ACC112 (cell line): ENCODE data around the gene FAM184A.

Experiments used
- H2AFZ ChIP-seq: fragments of 200-600 bp; sonication (generic); one replicate; pipeline ENCODE4 v1.6.0; 2017; ENCODE audit warnings: antibody characterized with exemption, low read length; ENCODE audit not compliant: unreplicated experiment
- H3K27ac ChIP-seq: fragments of 200-600 bp; sonication (generic); 2 replicates; pipeline ENCODE4 v1.5.1; 2014; ENCODE audit warnings: low read depth, mild to moderate bottlenecking, antibody characterized with exemption, low read length, moderate library complexity
- H3K27me3 ChIP-seq: fragments of 200-600 bp; sonication (generic); 2 replicates; pipeline ENCODE4 v1.6.1; 2014; ENCODE audit warnings: mild to moderate bottlenecking, antibody characterized with exemption, low read length, moderate library complexity, mixed read lengths; ENCODE audit not compliant: insufficient read depth
- H3K36me3 ChIP-seq: fragments of 200-600 bp; sonication (generic); 2 replicates; pipeline ENCODE4 v1.6.1; 2016; ENCODE audit warnings: mild to moderate bottlenecking, antibody characterized with exemption, low read length, moderate library complexity, mixed read lengths; ENCODE audit not compliant: insufficient read depth
- H3K4me1 ChIP-seq: fragments of 200-600 bp; sonication (generic); one replicate; pipeline ENCODE4 v1.6.1; 2016; ENCODE audit warnings: low read length, mixed read lengths; ENCODE audit not compliant: insufficient read depth, unreplicated experiment, control insufficient read depth
- H3K4me3 ChIP-seq: fragments of 200-600 bp; sonication (generic); 2 replicates; pipeline ENCODE4 v1.5.1; 2014; ENCODE audit warnings: mild to moderate bottlenecking, low read depth, low read length
- H3K79me2 ChIP-seq: fragments of 200-600 bp; sonication (generic); one replicate; pipeline ENCODE4 v1.6.0; 2016; ENCODE audit warnings: low read length; ENCODE audit not compliant: control insufficient read depth, unreplicated experiment, insufficient read depth

FAM184A gene

DNA sequence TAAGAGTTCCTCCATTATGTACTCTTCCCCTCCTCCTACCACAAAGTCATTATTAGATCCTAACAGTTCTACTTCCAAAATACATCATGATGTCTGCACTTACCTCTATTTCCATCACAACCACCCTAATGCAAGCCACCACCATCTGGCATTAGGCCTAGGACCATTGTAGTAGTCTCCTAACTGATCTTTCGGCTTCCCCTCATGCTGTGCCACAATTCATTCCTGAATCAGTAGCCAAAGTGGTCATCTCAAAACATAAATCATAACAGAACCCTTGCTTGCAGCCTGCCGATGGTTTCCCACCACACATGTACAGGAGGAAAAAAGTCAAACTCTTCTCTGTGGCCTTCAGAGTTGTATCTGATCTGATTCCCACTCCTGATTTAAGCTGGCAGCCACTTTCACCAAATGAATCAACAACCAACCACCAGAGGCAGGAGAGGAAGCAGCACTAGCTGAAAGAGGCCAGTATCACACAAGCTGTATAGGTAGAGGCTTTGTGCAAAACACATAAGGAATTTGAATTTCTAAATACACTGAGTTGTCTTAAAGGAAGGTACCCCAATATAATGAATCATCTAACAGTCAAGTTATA lies 26.1 kb downstream of the FAM184A start:
- no peaks in the 10 kb centered on the region for H3K36me3 ChIP-seq
- peaks cover 7% of the 10 kb centered on the region; the same call in 1 of the 2 replicates for H3K27me3 ChIP-seq
- H2AFZ ChIP-seq = no peak overlapping the region
- H3K4me3 ChIP-seq = no peak overlapping the region
- H3K4me1 ChIP-seq = no peaks in the 10 kb centered on the region
- H3K79me2 ChIP-seq = no peaks in the 10 kb centered on the region
- no peak overlapping the region for H3K27ac ChIP-seq

DNA sequence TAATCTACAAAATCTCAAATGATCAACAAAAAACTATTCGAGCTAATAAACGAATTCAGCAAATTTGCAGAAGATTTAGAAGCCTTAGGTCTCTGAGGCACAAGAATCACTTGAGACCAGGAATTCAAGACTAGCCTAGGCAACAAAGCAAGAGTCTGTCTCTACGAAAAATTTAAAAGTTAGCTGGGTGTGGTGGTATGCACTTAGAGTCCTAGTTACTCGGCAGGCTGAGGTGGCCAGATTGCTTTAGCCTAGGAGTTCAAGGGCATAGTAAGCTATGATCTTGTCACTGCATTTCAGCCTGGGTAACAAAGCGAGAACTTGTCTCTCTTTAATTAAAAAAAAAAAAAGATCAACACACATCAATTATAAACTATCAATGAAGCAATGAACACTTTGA lies 34.2 kb downstream of the FAM184A start:
- H3K79me2 ChIP-seq = no peaks in the 10 kb centered on the region

DNA sequence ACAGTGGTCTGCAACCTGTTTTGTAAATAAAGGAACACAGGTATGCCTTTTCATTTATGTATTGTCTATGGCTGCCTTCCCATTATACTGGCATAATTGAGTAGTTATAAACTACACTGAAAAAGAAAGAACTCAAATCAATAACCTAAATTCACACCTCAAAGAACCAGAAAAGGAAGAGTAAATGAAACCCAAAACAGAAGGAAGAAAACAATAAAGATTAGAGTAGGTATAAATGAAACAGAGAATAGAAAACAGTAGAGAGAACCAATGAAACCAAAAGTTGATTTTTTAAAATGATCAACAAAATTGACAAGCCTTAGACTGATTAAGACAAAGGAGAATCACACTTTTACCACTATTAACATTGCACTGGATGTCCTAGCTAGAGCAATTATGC lies 34.7 kb downstream of the FAM184A start:
- H3K36me3 ChIP-seq = no peaks in the 10 kb centered on the region
- H3K4me1 ChIP-seq = no peaks in the 10 kb centered on the region
- H3K79me2 ChIP-seq = no peaks in the 10 kb centered on the region
- no peak overlapping the region for H2AFZ ChIP-seq
- no peak overlapping the region for H3K4me3 ChIP-seq
- no peak overlapping the region for H3K27ac ChIP-seq
- H3K27me3 ChIP-seq = 0 out of 2 replicates have a peak, but pooled peaks cover 9% of the 10 kb centered on the region

More for the DNA sequence above, 34.2 kb downstream of the FAM184A start:
- Histone ChIP-seq H3K4me3 (no peak overlapping the region), H2AFZ (no peak overlapping the region), H3K4me1 (no peaks in the 10 kb centered on the region), H3K27me3 (0 out of 2 replicates have a peak, but pooled peaks cover 9% of the 10 kb centered on the region), H3K27ac (no peak overlapping the region), H3K36me3 (no peaks in the 10 kb centered on the region)

DNA sequence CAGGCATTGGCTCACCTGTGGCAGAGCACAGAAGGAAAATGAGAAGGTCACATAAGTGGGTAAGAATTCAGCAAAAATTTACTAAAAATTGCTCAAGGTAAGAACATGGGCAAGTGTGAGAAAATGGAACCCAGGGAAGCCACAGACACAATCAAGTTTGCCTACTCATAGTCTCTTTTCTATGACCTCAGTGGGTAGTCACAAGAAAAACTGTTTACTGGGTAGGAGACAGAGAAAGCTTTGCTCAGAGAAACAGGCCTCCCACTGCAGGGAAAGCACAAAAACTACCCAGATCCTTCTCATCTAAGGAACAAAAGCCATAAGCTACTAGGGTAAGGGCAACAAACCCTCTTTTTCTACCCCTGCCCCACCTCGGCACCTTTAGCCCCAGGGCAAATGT lies 35.2 kb downstream of the FAM184A start:
- Histone ChIP-seq H3K4me1 (no peaks in the 10 kb centered on the region), H3K27ac (no peak overlapping the region), H3K27me3 (0 out of 2 replicates have a peak, but pooled peaks cover 9% of the 10 kb centered on the region), H3K79me2 (no peaks in the 10 kb centered on the region), H3K4me3 (no peak overlapping the region), H2AFZ (no peak overlapping the region), H3K36me3 (no peaks in the 10 kb centered on the region)

DNA sequence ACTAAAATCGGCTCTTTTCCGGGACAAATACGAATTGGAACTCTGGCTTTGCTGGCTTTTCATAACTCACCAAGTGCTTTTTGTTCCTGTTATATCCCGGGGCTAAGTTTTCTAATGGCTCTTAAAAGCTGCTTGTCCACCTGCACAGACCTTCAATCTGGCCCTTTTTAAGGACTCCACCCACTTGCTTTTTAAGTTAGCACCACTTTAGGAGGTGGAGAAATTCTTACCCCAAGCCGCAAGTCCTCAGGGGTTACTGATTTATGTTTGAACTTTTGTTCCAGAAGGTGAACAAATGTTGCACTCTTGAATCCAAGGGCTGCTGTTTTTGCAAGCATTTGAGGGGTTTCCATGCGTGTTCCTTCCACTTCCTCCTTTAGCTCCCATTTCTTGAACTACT lies 37.8 kb downstream of the FAM184A start:
- Histone ChIP-seq H3K79me2 (no peaks in the 10 kb centered on the region), H3K4me1 (no peaks in the 10 kb centered on the region), H2AFZ (no peak overlapping the region), H3K27me3 (0 out of 2 replicates have a peak, but pooled peaks cover 5% of the 10 kb centered on the region), H3K4me3 (no peak overlapping the region), H3K36me3 (no peaks in the 10 kb centered on the region), H3K27ac (no peak overlapping the region)

DNA sequence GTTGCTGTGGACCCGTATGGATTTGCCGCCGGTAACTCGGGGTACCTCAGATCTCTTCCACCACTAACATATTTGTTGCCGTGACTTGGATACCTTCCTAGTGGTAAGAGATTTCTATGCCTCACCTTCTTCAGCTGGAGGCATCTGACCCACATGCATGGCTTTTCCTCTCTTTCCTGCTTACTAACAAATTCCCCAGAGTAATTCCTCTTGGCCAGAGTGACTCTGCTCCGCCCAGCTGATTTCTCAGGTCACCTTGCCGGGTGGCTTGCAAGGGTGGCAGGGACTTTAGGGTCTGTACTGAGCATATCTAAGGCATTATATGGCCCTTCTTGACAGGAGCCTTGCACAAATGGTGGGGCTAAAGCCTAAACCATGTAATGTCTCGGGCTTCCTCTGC lies 38.2 kb downstream of the FAM184A start:
- Histone ChIP-seq H3K36me3 (no peaks in the 10 kb centered on the region), H3K79me2 (no peaks in the 10 kb centered on the region), H3K4me3 (no peak overlapping the region), H3K27me3 (0 out of 2 replicates have a peak, but pooled peaks cover 5% of the 10 kb centered on the region), H3K4me1 (no peaks in the 10 kb centered on the region), H2AFZ (no peak overlapping the region), H3K27ac (no peak overlapping the region)

DNA sequence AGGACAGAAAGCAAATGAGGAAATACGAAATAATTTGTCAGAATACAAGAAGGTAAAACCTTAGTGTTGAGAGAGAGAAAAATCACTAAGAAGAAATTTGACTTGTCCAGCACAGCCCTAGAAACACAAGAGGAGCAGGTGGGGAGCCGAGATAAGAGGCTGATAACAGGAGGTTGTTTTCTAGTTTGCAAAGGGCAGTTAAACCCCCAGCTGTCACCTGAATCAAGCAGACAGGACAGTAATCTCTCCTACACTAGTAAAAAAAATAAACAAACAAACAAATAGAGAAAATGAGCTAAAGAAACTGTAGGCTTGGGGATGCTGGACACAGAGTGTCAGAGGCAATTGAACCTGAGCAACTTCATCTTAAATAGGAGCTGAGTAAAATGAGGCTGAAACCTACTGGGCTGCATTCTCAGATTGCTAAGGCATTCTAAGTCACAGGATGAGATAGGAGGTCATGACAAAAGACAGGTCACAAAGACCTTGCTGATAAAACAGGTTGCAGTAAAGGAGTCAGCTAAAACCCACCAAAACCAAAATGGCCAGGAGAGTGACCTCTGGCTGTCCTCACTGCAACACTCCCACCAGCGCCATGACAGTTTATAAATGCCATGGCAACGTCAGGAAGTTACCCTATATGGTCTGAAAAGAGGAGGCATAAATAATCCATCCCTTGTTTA lies 40.4 kb downstream of the FAM184A start:
- H3K27ac ChIP-seq = no peak overlapping the region
- H3K4me3 ChIP-seq = no peak overlapping the region
- H3K36me3 ChIP-seq = no peaks in the 10 kb centered on the region
- H3K27me3 ChIP-seq = 0 out of 2 replicates have a peak, but pooled peaks cover 5% of the 10 kb centered on the region
- no peaks in the 10 kb centered on the region for H3K4me1 ChIP-seq
- H3K79me2 ChIP-seq = no peaks in the 10 kb centered on the region
- H2AFZ ChIP-seq = no peak overlapping the region

DNA sequence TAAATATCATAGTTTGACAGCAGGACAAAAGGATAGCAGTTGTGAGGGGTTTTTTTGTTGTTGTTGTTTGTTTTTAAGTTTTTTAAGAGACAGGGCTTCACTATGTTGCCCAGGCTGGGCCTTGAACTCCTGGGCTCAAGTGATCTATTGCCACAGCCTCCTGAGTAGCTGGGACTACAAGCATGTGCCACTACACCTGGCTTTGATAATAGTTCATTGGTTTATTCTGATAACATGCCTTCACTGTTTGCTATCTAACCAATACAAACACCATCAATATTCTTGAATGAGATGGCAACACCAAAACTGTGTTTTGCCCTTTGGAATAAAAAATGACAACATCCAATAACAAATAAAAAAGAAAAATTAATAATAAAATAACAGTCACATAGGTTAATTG lies 41.2 kb downstream of the FAM184A start:
- Histone ChIP-seq H3K4me1 (no peaks in the 10 kb centered on the region), H3K27ac (no peak overlapping the region), H3K79me2 (no peaks in the 10 kb centered on the region), H3K27me3 (no peaks in the 10 kb centered on the region), H2AFZ (no peak overlapping the region), H3K4me3 (no peak overlapping the region), H3K36me3 (no peaks in the 10 kb centered on the region)

DNA sequence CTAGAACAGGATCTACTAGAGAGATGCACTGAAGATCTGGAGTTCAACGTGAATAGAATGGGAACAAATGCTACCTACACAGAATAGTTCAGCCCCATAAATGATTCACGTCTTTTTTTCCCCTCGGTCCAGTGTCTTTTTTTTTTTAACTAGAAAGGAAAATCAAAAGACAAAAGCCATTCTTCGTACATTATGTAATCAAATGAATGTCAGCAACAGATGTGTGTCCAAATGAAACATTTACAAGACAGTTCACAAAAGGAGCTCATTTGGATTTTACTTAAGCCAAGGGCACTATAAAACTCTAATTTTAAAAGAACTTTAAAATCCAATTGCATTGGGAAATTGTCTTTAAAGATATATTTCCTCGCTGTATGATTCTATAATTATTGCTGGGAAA lies 42.4 kb downstream of the FAM184A start:
- Histone ChIP-seq H3K27me3 (no peaks in the 10 kb centered on the region), H3K27ac (no peak overlapping the region), H3K79me2 (no peaks in the 10 kb centered on the region), H2AFZ (no peak overlapping the region), H3K36me3 (no peaks in the 10 kb centered on the region), H3K4me1 (no peaks in the 10 kb centered on the region), H3K4me3 (no peak overlapping the region)

DNA sequence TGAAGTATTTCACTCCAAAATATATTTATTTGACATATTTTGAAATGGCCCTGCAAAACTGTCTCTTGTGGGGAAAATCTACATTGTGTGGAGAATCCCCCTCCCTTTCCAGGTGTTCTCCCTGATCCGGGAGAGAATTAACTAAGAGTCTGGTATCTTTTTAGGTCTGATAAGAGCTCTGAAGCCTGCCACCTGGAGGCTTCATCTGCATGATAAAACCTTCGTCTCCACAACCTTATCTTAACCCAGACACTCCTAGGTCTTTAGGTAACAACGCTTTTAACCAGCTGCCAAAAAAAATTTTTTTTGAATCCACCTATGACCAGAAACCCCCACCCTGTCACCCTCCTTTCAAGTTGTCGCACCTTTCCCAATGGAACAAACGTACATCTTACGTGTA lies 43.0 kb downstream of the FAM184A start:
- Histone ChIP-seq H3K27ac (no peak overlapping the region), H3K4me1 (no peaks in the 10 kb centered on the region), H3K27me3 (no peaks in the 10 kb centered on the region), H3K4me3 (no peak overlapping the region), H3K79me2 (no peaks in the 10 kb centered on the region), H2AFZ (no peak overlapping the region), H3K36me3 (no peaks in the 10 kb centered on the region)

DNA sequence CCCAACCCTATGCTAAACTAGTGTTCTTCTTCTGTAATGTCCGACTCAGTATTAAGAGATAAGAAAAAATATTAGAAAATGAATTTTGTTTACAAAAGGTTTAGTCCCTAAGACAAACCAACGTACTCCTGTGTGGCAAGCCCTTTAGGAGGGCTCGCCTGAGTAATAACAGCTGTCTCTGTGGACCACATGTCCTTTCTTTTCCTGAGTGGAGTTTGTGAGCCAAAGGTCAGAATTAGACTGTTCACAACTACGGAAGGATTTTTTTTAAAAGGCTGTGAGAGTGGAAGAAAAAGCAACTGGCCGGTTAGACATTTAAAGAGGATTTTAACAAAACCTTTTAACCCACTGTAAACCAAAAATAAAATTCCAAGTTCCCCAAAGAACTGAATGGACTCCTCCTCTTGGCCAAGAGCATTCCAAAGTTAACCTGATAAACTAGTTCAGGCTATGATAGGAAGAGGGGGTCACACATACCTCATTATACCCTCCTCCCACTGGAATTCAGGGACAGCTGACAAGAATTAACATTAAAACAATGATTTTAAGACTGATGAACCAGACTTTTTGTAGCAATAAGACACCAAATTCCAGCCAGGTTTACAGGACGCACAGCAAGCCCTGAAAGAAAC lies 43.5 kb downstream of the FAM184A start:
- no peaks in the 10 kb centered on the region for H3K27me3 ChIP-seq
- H3K4me3 ChIP-seq = no peak overlapping the region
- no peaks in the 10 kb centered on the region for H3K4me1 ChIP-seq
- no peak overlapping the region for H3K27ac ChIP-seq
- no peaks in the 10 kb centered on the region for H3K79me2 ChIP-seq
- H2AFZ ChIP-seq = no peak overlapping the region
- no peaks in the 10 kb centered on the region for H3K36me3 ChIP-seq
